Sciatic nerve (tissue), 2 donors: ENCODE data around the gene AHNAK2. TPM values are rescaled to one million over a fixed set of nuclear protein-coding genes. Genes with fewer than 3 reads are reported as not detected.

ENCODE experiments used
- ATAC-seq: fragments of 200-7000 bp; cut with Tn5 transposase; one replicate; pipeline ENCODE4 v1.9.1; 2020; ENCODE audit warnings: mild to moderate bottlenecking, moderate library complexity
- DNase-seq: peaks from one replicate; pipeline ENCODE4 v3.0.0-alpha.2; 2020; ENCODE audit warnings: low spot score
- intact Hi-C: fragments of 100-400 bp; cut with DNase I; formaldehyde crosslinking; loops from one replicate; pipeline ENCODE4 v1.14.2; 2022
- total RNA-seq: library from RNA; stranded (reverse); fragmentation: NEBNext Ultra II Directional; extraction: Animal tissue kit (Norgen Biotek cat#: 25700); gene quantifications from one replicate; pipeline ENCODE4 v1.2.1, GENCODE V29; 2021
- donor health status: DM: no; HTN: no; CAD: no.
- donor health status: DM: no; HTN: no; CAD: no.

The AHNAK2 gene
- total RNA-seq, 1 donor from 2014 or later = 77.7 TPM

DNA sequence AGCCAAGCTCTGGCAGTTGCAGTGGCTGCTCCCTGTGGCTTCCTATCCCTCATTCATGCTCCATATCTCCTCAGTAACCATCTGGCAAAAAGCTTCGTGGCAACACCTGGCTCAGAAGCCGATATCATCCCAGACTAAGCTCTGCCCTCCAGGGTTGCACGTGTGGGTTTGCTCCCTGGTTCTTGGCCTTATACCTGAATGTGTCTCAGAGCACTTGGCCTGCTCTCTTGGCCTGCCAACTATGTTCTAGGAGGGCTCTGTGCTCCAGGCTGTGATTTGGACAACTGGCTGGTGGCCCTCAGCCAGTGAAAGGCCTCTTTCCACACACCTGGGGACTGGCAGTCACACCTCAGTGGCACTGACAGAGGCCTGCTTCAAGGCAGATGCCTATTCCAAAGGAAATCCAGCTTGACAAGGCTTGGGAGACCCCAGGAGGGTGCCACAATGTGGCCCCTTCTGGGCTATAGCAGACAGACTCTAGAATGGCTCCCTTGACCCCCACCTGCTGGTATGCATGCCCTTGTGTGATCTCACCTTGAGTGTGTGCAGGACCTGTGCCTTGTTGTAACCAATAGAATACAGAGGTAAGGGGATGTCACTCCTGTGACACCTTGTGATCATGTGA, 43.0 kb downstream of the AHNAK2 start:
- ATAC-seq (no peak), DNase-seq (peak; percentile 41)
- intact Hi-C loops = no loop called here

DNA sequence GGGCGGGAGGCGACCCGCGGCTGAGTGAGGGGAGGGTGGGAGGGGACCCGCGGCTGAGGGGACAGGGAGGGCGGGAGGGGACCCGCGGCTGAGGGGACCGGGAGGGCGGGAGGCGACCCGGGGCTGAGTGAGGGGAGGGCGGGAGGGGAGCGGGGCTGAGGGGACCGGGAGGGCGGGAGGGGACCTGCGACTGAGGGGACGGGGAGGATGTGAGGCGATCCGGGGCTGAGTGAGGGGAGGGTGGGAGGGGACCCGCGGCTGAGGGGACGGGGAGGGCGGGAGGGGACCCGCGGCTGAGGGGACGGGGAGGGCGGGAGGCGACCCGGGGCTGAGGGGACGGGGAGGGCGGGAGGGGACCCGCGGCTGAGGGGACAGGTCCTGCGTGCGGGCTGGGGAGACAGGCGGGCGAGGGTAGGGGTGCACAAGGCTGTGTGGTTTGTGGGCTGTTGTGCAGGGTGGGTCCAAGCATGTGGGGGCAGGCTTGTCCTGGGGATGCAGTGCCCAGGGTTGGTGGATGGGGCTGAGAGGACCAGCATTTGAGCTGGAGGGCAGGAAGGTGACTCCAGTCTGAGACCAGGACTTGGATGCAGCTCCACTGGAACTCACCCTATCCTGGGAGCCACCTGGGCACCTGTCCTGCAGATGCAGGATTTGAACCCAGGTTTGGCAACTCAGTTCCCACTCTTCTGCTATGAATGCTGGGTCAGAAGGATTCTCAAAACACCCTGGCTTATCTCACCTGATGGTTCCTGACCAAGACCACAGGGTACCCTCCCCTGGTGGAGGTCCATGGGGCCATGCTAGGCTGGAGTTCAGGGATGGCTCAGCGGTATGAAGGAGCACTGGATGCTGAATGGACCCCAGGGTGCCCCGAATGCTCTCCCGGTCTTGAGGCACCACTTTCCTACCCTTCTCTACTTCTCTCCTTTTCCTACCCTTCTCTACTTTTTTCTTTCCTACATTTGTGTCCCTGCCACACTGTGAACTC, 44.1 kb downstream of the AHNAK2 start:
- peak; percentile 59 for DNase-seq
- intact Hi-C loops = no loop called here
- ATAC-seq = no peak

DNA sequence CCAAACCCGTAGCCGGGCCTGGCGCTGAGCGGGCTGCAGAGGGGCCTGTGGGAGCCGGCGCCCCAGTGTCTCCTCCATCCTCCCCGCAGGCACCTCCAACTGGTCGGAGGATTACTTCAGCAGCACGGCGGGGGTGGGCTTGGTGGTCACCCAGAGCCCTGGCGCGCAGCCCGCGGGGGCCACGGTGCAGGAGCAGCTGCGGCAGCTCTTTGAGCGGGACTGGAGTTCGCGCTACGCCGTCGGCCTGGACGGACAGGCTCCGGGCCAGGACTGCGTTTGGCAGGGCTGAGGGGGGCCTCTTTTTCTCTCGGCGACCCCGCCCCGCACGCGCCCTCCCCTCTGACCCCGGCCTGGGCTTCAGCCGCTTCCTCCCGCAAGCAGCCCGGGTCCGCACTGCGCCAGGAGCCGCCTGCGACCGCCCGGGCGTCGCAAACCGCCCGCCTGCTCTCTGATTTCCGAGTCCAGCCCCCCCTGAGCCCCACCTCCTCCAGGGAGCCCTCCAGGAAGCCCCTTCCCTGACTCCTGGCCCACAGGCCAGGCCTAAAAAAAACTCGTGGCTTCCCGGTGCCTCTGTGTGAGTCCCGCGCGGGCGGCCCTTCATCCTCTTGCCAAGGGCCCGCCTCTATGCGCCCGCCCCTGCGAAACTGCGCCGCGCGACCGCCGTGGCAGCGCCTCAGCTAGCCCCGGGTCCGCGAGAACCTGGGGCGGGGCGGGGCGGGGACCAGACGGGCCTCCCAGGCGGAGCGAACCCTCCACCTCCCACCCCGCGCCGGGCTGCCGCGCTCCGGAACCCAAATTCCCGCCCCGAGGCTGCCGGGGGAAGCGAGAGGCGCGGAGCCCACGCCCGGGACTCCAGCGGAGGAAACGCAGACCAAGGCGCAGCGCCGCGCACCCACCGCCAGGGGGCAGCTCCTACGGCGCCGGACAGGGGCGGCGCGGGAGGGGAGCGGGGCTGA, 45.2 kb downstream of the AHNAK2 start:
- peak; percentile 87 for ATAC-seq
- DNase-seq = peak; percentile 95
- intact Hi-C loops = no loop called here

DNA sequence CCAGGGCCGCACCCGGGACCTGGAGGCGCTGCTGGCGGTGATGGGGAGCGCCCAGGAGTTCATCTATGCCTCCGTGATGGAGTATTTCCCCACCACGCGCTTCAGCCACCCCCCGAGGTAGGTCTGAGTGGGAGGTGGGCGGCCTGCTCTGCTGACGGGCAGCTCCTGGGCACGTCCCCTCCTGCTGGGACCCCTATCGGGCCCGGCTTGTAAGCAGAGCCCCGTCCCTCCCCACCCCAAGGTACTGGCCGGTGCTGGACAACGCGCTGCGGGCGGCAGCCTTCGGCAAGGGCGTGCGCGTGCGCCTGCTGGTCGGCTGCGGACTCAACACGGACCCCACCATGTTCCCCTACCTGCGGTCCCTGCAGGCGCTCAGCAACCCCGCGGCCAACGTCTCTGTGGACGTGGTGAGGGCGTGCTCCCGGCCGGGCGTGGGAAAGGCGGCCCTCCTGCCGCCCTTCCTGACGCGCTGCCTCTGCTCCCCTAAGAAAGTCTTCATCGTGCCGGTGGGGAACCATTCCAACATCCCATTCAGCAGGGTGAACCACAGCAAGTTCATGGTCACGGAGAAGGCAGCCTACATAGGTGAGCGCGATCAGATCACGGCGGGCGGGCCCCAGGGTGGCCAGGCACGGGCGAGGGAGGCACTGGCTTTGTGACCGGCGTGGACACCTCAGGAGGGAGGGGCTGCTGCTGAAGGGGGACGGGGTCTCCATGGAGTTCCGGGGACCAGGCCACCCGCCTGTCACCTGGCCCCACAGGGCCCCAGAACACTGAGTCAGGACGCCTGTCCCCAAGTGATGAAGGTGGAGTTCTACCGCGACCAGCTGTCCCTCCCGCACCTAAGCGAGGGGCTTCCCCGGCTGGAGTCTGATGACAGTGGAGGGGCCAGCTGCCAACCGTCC, 46.2 kb downstream of the AHNAK2 start:
- ATAC-seq (peak; percentile 4), DNase-seq (peak; percentile 60)
- intact Hi-C loops = no loop called here

DNA sequence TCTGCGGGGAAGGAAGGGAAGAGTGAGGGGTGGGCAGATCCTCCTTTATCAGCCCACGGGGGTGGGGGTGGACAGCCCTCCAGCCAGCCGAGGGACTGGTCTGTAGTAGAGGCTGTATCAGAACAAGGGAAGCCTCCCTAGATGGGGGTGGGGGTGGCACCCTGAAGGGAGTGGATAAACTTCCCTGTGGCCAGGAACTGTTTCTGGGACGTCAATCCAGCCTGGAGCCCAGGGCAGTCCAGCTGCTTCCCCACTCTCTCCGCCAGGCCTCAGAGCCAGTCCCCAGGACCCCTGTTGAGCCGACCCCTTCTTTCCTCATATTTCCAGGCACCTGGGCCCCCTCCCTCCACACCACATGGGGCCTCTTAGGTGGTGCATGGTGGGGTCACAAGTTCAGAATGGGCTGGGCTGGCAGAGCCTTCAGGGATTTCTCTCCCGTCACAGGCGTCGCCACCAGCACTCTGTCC, 46.8 kb downstream of the AHNAK2 start:
- no peak for ATAC-seq
- intact Hi-C loops = no loop called here
- DNase-seq = peak; percentile 52

DNA sequence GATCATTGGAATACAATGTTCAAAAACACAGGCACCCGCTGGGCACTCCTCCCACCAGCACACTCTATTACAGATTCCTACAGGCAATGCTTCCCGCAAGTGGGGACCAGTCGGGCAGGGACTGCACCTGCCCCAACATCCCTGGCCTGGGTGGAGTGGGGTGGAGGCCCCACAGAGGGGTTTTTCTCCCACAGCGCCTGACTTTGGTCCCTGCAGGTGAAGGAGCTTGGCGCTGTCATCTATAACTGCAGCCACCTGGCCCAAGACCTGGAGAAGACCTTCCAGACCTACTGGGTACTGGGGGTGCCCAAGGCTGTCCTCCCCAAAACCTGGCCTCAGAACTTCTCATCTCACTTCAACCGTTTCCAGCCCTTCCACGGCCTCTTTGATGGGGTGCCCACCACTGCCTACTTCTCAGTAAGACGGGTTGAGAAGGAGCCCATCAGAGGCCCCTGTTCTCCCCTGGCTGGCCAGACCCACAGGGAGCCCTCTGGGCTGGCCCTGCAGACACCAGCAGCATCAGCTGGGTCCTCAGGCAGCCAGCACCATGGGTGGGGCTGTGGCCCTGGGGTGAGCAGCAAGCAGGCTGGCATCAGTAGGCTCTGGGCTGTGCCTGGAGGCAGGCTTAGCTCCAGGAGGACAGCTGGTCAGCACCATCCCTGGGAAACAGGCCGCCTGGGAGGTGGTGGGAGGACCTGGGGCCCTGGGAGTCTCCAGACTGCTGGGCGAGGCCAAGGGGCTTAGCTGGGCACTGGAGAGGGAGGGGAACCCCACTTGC, 47.5 kb downstream of the AHNAK2 start:
- ATAC-seq (no peak), DNase-seq (peak; percentile 39)
- intact Hi-C loops = no loop called here

DNA sequence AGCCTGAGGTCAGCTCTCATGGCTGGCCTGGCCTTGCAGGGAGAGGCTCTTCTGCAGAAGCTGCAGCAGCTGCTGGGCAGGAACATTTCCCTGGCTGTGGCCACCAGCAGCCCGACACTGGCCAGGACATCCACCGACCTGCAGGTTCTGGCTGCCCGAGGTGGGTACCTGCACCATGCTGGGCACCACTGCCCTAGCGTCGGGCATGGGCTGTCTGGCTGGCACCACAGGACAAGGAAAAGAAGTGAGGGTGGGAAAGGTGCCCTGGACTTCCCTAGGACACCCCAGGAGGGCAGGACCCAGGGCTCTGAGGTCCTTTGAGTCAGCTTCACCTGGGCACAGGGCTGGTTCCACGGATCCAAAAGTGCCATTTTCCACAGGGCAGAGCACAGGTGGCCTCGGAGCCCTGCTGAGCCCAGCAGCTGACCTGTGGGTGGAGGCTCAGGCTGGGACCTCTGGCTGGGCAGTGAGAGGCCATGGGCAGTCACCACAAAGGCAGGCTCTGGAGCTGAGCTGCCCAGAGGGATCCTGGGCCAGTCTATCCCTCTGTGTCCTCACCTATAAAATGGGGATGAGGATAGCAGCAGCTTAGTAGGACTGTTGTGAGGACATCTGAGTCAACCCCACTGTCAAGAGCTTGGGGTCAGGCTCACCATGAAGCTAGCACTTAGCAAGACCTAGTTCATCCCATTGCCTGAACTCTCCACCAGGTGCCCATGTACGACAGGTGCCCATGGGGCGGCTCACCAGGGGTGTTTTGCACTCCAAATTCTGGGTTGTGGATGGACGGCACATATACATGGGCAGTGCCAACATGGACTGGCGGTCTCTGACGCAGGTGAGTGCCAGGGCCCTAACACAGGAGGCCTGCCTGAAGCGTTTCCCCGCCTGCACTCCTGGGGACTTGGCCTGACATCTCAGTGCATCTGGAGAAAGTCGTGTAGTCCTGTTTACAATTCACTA, 48.6 kb downstream of the AHNAK2 start:
- ATAC-seq (no peak), DNase-seq (no peak)
- intact Hi-C loops = no loop called here

DNA sequence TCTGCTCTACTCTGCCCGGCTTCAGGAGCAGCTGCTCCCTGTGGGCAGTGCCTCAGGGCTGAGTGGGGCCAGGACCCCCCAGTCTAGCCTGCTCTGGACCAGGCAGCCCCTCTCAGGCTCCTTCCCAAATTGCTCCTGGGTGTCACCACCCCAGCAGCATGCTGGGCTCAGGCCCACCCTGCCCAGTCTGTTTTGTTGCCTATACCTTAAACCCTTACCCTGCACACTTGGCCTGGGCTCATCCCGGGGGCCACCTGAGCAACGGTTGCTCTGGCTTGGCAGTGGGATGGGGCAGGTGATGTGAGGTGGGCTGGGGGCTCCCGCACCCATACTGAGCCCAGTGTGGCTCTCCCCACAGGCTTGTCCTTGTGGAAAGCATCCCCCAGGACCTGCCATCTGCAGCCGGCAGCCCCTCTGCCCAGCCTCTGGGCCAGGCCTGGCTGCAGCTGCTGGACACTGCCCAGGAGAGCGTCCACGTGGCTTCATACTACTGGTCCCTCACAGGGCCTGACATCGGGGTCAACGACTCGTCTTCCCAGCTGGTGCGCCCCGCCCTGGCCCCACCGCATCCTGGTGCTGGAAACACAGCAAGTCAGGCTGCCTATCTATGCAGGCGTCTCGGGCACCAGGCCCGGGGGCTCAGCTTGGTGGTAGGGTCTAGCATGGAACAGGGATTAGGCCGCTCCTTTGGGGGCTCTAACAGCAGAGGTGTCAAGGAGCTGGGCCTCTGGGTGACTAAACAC, 49.6 kb downstream of the AHNAK2 start:
- intact Hi-C loops = no loop called here
- ATAC-seq (no peak), DNase-seq (no peak)

DNA sequence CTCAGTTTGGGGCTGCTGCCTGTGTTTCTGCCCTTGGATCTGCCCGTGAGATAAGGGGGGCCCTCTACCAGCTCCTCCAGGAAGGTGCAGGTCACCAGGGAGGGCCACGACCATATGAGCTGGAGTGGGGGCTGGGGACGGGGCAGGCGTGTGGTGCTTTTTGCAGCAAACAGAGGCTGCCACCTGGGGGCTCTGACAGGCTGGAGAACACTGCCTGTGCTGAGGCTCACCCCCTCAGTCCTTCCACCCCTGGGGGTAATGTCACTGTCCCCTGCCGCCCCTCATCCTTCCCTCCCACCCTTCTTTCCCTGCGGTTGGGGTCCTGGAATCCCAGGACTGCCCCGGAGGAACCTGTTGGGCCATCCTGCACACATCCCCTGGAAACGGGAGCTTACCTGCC, 50.3 kb downstream of the AHNAK2 start:
- intact Hi-C loops = no loop called here
- DNase-seq = no peak
- no peak for ATAC-seq

DNA sequence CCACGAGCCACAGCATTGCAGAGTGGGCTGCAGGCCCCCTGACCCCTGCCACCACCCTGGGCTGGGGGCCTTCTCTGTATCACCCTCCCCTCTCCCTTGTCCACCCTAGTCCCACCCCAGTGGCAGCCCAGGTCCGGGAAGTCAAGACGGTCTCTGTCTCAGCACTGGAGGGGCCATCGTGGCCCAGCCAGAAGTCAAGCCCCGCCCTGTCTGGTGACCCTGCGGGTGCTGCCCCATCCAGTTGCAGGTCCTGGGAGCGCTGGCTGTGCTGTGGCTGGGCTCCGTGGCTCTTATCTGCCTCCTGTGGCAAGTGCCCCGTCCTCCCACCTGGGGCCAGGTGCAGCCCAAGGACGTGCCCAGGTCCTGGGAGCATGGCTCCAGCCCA, 50.8 kb downstream of the AHNAK2 start:
- intact Hi-C loops = no loop called here
- ATAC-seq (no peak), DNase-seq (no peak)

DNA sequence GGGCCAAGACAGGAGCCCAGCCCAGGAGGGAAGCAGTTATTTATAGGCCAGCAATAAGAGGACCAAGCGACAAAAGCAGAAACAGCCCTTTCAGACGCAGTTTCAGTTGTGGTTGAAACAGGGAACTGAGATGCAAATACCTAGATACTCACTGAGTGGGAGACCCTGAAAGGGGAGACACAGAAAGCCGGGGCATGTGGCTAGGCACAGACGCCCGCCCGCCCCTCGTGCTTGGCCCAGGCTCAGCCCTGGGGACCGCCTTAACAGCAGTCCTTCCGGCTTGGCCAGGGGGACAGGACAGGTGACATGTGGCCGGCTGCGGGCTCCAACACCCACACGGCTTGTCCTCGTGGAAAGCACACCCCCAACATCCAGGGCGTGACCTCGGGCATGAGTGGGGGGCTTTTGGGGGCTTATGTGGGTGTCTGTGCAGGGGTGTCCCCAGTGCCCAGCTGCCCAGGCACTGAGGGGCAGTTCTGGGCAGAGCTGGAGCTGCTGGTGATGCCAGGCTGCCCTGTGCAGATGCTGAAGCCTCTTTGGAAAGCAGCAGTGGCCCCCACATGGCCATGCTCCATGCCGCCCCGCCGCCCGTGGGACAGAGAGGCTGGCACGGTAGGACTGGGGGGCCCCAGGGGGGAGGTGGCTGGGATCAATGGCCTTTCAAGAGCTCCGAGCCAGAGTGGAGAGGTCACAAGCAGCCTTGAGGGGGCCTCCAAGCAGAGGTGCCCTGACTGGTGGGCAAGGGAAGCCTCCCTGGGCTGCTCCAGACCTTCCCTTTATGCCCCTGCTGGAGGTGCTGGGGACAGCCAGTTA, 51.3 kb downstream of the AHNAK2 start:
- DNase-seq (no peak), ATAC-seq (no peak)
- intact Hi-C loops = no loop called here

DNA sequence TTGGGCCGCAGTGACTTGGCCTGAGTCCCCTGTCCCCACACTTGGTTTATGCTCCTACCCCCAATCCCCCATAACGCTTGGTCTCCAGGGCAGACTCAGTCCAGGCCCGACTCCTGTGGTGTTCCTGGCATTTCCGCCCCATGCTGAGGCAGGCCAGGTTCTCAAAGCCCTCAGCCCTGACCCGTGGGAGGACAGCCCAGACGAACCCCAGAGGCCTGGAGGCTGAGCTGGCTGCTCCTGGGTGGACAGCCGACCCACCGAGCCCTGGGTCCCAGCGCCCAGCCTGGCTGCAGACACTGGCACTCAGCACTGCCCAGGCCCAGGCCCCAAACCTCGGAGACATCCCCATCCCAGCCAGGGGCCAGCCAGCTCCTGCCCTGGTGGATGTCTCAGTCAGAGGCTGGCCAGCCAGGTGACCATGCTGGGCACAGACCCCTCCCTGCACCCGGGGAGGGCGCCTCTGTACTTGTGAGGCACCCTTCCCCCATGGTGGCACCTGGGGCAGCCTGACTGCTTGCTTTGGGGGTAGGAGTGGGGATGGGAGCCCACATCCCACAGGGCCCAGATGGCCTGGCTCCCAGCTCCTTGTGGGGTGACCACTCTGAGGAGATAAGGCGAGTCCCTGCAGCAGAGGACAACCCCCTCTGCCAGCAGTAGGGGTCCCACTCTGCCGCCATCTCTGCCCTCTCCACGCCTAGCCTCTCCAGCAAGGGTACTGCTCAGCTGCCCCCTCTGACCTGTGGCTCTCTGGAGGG, 52.1 kb downstream of the AHNAK2 start:
- no peak for DNase-seq
- no peak for ATAC-seq
- intact Hi-C loops = no loop called here

DNA sequence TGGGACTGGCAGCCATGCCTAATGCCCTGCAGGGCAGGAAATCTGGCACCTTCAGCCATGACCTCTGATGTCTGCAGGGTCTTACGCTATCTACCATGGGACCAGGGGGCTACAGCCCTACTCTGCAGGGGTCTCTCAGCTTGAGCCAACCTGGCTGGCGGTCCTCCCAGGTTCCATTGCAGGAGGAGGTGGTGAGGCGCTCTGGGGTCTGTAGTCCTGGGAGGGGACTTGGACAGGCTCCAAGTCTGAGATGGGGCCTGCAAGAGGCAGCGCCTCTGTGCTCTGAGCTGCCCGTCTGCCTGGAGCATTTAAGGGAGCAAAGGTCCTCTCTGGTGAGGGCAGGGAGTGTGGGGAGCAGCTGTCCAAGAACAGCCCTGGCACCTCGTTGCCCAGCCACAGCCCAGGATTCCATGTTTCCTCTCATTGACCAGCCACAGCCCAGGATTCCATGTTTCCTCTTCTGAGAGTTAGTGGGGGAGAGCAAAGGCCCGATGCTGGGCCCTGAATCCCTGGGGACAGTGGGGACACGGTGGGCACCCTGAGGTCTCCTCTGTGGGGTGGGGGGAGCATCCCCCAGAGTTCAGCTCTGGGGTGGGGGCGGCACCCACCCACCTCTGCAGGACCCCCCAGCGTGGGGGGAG, 52.8 kb downstream of the AHNAK2 start:
- intact Hi-C loops = no loop called here
- ATAC-seq (no peak), DNase-seq (no peak)
